ENCODE measurements around the gene AP5S1. TPM values are rescaled to one million over a fixed set of nuclear protein-coding genes. Genes with fewer than 3 reads are reported as not detected.

The AP5S1 gene
- polyA plus RNA-seq, 3 donors, result 6.6 to 10.8 (median 8.6) TPM

GRCh38 chr20:3801846-3802245, 18.5 kb upstream of the AP5S1 start:
- Histone ChIP-seq H3K79me2 (ENCODE audit: insufficient read depth, low read length) (peaks cover 39% of the 10 kb centered on the region), H3K4me2 (replicated peaks; ENCODE audit: extremely low read depth, low read length, poor library complexity, severe bottlenecking) (no peak overlapping the region), H3K4me1 (ENCODE audit: control insufficient read depth in 1 of 2, insufficient read depth in 2 of 2, low read length in 2 of 2) (peaks cover 60 to 79% of the 10 kb centered on the region in 2 donors), H3K36me3 (replicated peaks in 1 of 2; ENCODE audit: control insufficient read depth in 1 of 2, insufficient read depth in 2 of 2, low read length in 2 of 2) (peaks cover 10 to 62% of the 10 kb centered on the region in 2 donors), H3K4me3 (replicated peaks in 1 of 3; ENCODE audit: low read depth in 2 of 3, low read length in 3 of 3) (no peak overlapping the region), H3K9ac (ENCODE audit: insufficient read depth, low read length, poor library complexity, severe bottlenecking) (no peak overlapping the region), H3K27me3 (ENCODE audit: control insufficient read depth in 2 of 2, insufficient read depth in 2 of 2, low read length in 2 of 2) (no peaks in the 10 kb centered on the region), H3K9me3 (replicated peaks in 1 of 2; ENCODE audit: control insufficient read depth in 1 of 2, insufficient read depth in 1 of 2, low read length in 2 of 2) (no peaks in the 10 kb centered on the region), H2AFZ (ENCODE audit: insufficient read depth, low read depth, low read length, poor library complexity, severe bottlenecking) (no peak overlapping the region), H3K27ac (ENCODE audit: low read depth in 1 of 2, low read length in 2 of 2) (no peak overlapping the region), H4K20me1 (ENCODE audit: insufficient read depth, low read length) (no peaks in the 10 kb centered on the region)
- Mint-ChIP-seq H3K4me1 (peaks cover 70% of the 10 kb centered on the region), H3K36me3 (peaks cover 39 to 55% of the 10 kb centered on the region in 2 donors), H3K9me3 (no peaks in the 10 kb centered on the region), H3K27ac (no peak overlapping the region), H3K27me3 (ENCODE audit: low read depth in 3 of 3) (peaks cover 0 to 4% (median 0%) of the 10 kb centered on the region in 3 donors), H3K4me3 (no peak overlapping the region)
- WGBS (ENCODE audit: insufficient coverage), result 97% methylated on average over 13 of the region's 13 CpGs
- no peak for DNase-seq
- no peak for TF ChIP-seq CTCF (IDR thresholded peaks at IDR 0.05)
- intact Hi-C loops (cut with micrococcal nuclease), result no loop called here

GRCh38 chr20:3802524-3803239, 17.7 kb upstream of the AP5S1 start:
- peak overlapping the region in 1 of 2 donors; percentile 39 for H3K27ac ChIP-seq (ENCODE audit: low read depth in 1 of 2, low read length in 2 of 2)

More at GRCh38 chr20:3802524-3803239, 17.7 kb upstream of the AP5S1 start:
- DNase-seq, result no peak
- Histone ChIP-seq H3K4me1 (ENCODE audit: control insufficient read depth in 1 of 2, insufficient read depth in 2 of 2, low read length in 2 of 2) (peaks cover 60 to 79% of the 10 kb centered on the region in 2 donors), H4K20me1 (ENCODE audit: insufficient read depth, low read length) (no peaks in the 10 kb centered on the region), H3K36me3 (replicated peaks in 1 of 2; ENCODE audit: control insufficient read depth in 1 of 2, insufficient read depth in 2 of 2, low read length in 2 of 2) (peaks cover 10 to 62% of the 10 kb centered on the region in 2 donors), H3K9ac (ENCODE audit: insufficient read depth, low read length, poor library complexity, severe bottlenecking) (no peak overlapping the region), H3K27me3 (ENCODE audit: control insufficient read depth in 2 of 2, insufficient read depth in 2 of 2, low read length in 2 of 2) (no peaks in the 10 kb centered on the region), H3K4me2 (replicated peaks; ENCODE audit: extremely low read depth, low read length, poor library complexity, severe bottlenecking) (no peak overlapping the region), H3K79me2 (ENCODE audit: insufficient read depth, low read length) (peaks cover 31% of the 10 kb centered on the region), H3K4me3 (replicated peaks in 1 of 3; ENCODE audit: low read depth in 2 of 3, low read length in 3 of 3) (no peak overlapping the region), H2AFZ (ENCODE audit: insufficient read depth, low read depth, low read length, poor library complexity, severe bottlenecking) (no peak overlapping the region), H3K9me3 (replicated peaks in 1 of 2; ENCODE audit: control insufficient read depth in 1 of 2, insufficient read depth in 1 of 2, low read length in 2 of 2) (no peaks in the 10 kb centered on the region)
- intact Hi-C loops (cut with micrococcal nuclease), result no loop called here
- Mint-ChIP-seq H3K9me3 (peaks cover 0 to 2% (median 0%) of the 10 kb centered on the region in 7 donors), H3K36me3 (peaks cover 37 to 55% of the 10 kb centered on the region in 2 donors), H3K4me3 (peak overlapping the region in 1 of 2 donors; percentile 63), H3K27me3 (ENCODE audit: low read depth in 3 of 3) (peaks cover 0 to 4% (median 0%) of the 10 kb centered on the region in 3 donors), H3K27ac (peak overlapping the region; percentile 31 to 81 (median 66)), H3K4me1 (peaks cover 70% of the 10 kb centered on the region)
- WGBS (ENCODE audit: insufficient coverage), result 62% methylated on average over 7 of the region's 11 CpGs
- TF ChIP-seq CTCF (IDR thresholded peaks at IDR 0.05), result no peak

All from CD14-positive monocyte (primary cell).